Measurements from ENCODE around the gene ZCCHC12. TPM values are rescaled to one million over a fixed set of nuclear protein-coding genes. Genes with fewer than 3 reads are reported as not detected.

ZCCHC12 gene
- polyA plus RNA-seq (2013), result not detected

DNA sequence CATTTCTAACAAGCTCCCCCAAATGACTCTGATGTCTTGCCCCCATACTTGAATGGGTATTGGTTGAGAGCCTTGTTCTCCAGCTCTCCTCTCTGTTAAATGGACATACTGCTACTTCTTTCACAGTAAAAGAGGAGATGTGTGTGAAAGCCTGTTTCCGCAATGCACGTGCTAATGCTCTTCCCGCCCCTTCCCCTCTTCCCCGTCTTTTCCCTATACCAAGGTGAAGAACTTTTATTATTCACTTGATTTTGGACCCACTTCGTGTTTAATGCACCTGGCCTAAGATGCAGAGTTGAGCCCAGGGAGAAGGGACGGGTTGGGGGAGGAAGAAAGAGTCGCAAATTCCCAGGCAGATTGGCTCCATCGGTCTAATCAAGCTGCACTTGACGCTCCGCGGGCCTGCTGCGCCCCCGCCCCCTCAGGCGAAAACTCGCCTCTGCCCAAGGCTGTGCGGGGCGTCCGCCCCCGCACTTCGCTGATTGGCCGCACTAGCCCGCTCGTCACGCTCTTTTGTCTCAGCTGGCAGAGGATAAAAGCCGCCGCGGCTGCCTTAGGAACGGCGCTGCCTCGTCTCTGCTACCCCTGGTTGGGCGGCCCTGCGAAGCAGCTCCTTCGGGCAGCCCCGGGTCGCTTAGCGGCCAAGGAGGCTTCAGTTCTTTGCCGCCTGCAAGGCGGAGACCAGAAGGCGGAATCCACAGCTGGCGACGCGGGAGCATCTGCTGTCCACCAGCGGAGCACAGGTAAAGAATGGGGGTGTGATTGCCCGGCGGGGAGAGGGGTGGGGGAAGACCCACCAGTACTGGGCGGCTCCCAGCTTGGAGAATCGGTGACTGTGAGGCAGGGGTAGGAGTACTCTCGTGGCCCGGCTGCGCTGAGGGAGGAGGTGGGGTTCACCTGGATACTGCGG is at the start of gene ZCCHC12:
Gene ZCCHC12 (plus strand): TSS at position 562 of the 910 bp plus-strand sequence. CDS start 1,421 bp downstream, outside the sequence.
- peak; percentile 70 to 87 (median 83) for DNase-seq
- H3K36me3 ChIP-seq (ENCODE audit: control insufficient read depth in 4 of 4, insufficient read depth in 4 of 4, low read length in 3 of 4), result no peaks in the 10 kb centered on the region
- POLR2A ChIA-PET, result interaction anchor here (0.6 kb wide), 1 partner anchor 213 kb away, joined by 3 read pairs; no protein-coding TSS in a partner anchor
- WGBS (ENCODE audit: insufficient coverage), result 35% methylated on average over 33 of the region's 51 CpGs
- peaks cover 0 to 19% (median 8%) of the 10 kb centered on the region in 4 experiments for H3K4me1 ChIP-seq (ENCODE audit: control extremely low read depth in 1 of 4, control insufficient read depth in 4 of 4, insufficient read depth in 4 of 4, low read length in 3 of 4)
- CTCF ChIA-PET, result interaction anchor here (0.6 to 2.6 kb wide), 4 partner anchors 10 to 222 kb away, joined by 3 to 11 read pairs (median 4); no protein-coding TSS in a partner anchor
- H3K27ac ChIP-seq (ENCODE audit: insufficient read depth in 1 of 2, low read depth in 1 of 2, low read length in 2 of 2, poor library complexity in 1 of 2, severe bottlenecking in 2 of 2), result no peak within 1 kb of the TSS
- H3K4me3 ChIP-seq (ENCODE audit: control insufficient read depth in 1 of 7, extremely low read depth in 1 of 7, insufficient read depth in 4 of 7, low read depth in 2 of 7, low read length in 6 of 7), result peak within 1 kb of the TSS in 5 of 7 experiments; percentile 19 to 58 (median 48)
- H3K27me3 ChIP-seq (replicated peaks in 2 of 5; ENCODE audit: control insufficient read depth in 4 of 5, insufficient read depth in 5 of 5, low read length in 4 of 5), result peaks cover 6 to 77% (median 42%) of the 10 kb centered on the region in 5 experiments
- H3K9me3 ChIP-seq (ENCODE audit: control extremely low read depth in 1 of 5, control insufficient read depth in 4 of 5, insufficient read depth in 2 of 5, low read depth in 1 of 5, low read length in 4 of 5), result peaks cover 0 to 8% (median 2%) of the 10 kb centered on the region in 5 experiments

DNA sequence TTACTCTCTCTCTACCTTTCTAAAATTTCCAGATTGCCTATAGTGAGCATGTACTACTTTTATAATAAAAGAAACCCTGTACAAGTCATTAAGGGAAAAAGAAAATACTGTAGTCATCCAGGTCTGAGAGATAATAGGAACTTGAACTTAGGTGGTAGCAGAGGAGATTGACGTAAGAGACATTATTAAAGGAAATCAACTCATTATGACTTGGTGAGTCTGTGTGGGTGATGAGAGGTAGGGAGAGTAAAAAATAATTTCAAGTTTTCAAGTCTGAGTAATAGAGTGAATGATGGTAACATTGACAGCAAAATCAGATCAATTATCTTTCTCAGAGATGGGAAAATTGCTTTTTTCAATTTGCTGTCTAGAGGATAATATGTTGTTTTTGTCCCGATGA is 44.0 kb upstream of the ZCCHC12 start:
- Histone ChIP-seq H3K27ac (ENCODE audit: insufficient read depth in 1 of 2, low read depth in 1 of 2, low read length in 2 of 2, poor library complexity in 1 of 2, severe bottlenecking in 2 of 2) (no peak overlapping the region), H3K4me3 (ENCODE audit: control insufficient read depth in 1 of 7, extremely low read depth in 1 of 7, insufficient read depth in 4 of 7, low read depth in 2 of 7, low read length in 6 of 7) (no peak overlapping the region), H3K4me1 (ENCODE audit: control extremely low read depth in 1 of 4, control insufficient read depth in 4 of 4, insufficient read depth in 4 of 4, low read length in 3 of 4) (no peaks in the 10 kb centered on the region), H3K27me3 (replicated peaks in 2 of 5; ENCODE audit: control insufficient read depth in 4 of 5, insufficient read depth in 5 of 5, low read length in 4 of 5) (no peaks in the 10 kb centered on the region), H3K36me3 (ENCODE audit: control insufficient read depth in 4 of 4, insufficient read depth in 4 of 4, low read length in 3 of 4) (no peaks in the 10 kb centered on the region), H3K9me3 (ENCODE audit: control extremely low read depth in 1 of 5, control insufficient read depth in 4 of 5, insufficient read depth in 2 of 5, low read depth in 1 of 5, low read length in 4 of 5) (no peaks in the 10 kb centered on the region)
- no peak for DNase-seq
- POLR2A ChIA-PET, result no interaction called here
- WGBS (ENCODE audit: insufficient coverage), result 83% methylated on average over 1 of the region's 2 CpGs
- CTCF ChIA-PET, result no interaction called here

DNA sequence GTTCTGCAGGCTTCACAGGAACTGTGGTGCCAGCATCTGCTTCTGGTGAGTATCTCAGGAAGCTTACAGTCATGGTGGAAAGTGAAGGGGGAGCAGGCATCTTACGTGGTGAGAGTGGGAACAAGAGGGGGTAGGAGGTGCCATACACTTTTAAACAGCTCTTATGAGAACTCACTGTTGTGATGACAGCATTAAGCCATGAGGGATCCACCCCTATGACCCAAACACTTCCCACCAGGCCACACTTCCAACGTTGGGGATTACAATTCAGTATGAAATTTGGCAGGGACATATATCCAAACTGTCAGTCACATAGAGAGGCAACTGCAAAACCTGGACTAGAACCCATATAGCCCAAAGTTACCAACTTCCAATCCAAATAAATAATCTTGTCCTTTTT is 43.1 kb upstream of the ZCCHC12 start:
- H3K36me3 ChIP-seq (ENCODE audit: control insufficient read depth in 4 of 4, insufficient read depth in 4 of 4, low read length in 3 of 4), result no peaks in the 10 kb centered on the region
- no peak overlapping the region for H3K27ac ChIP-seq (ENCODE audit: insufficient read depth in 1 of 2, low read depth in 1 of 2, low read length in 2 of 2, poor library complexity in 1 of 2, severe bottlenecking in 2 of 2)
- DNase-seq, result no peak
- WGBS (ENCODE audit: insufficient coverage), result 50% methylated on average over 1 of the region's 2 CpGs
- H3K4me3 ChIP-seq (ENCODE audit: control insufficient read depth in 1 of 7, extremely low read depth in 1 of 7, insufficient read depth in 4 of 7, low read depth in 2 of 7, low read length in 6 of 7), result no peak overlapping the region
- H3K27me3 ChIP-seq (replicated peaks in 2 of 5; ENCODE audit: control insufficient read depth in 4 of 5, insufficient read depth in 5 of 5, low read length in 4 of 5), result no peaks in the 10 kb centered on the region
- H3K9me3 ChIP-seq (ENCODE audit: control extremely low read depth in 1 of 5, control insufficient read depth in 4 of 5, insufficient read depth in 2 of 5, low read depth in 1 of 5, low read length in 4 of 5), result no peaks in the 10 kb centered on the region
- no peaks in the 10 kb centered on the region for H3K4me1 ChIP-seq (ENCODE audit: control extremely low read depth in 1 of 4, control insufficient read depth in 4 of 4, insufficient read depth in 4 of 4, low read length in 3 of 4)
- ChIA-PET CTCF (interaction anchor here (0.6 kb wide), 1 partner anchor 286 kb away, joined by 3 read pairs; no protein-coding TSS in a partner anchor), POLR2A (no interaction called here)

DNA sequence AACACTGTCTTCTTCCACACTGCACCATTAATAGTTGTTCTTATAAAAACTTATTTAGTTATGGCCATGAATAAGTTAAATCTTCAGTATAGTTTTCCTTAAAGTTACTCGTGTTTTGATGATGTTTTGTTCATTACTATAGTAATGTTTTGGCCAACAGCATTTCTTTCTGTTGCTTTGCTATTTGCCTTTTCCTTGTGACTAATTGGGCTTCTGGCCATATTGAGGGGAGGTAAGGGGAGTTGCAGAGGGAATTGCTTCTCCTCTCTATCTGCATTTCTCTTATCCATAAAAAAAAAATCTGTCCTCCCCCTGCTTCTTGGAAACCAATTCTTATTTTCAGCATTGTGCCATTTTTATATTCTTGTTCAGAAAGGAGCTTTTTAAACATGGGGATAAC is 42.7 kb upstream of the ZCCHC12 start:
- ChIA-PET POLR2A (no interaction called here), CTCF (no interaction called here)
- Histone ChIP-seq H3K27me3 (replicated peaks in 2 of 5; ENCODE audit: control insufficient read depth in 4 of 5, insufficient read depth in 5 of 5, low read length in 4 of 5) (no peaks in the 10 kb centered on the region), H3K4me1 (ENCODE audit: control extremely low read depth in 1 of 4, control insufficient read depth in 4 of 4, insufficient read depth in 4 of 4, low read length in 3 of 4) (no peaks in the 10 kb centered on the region), H3K36me3 (ENCODE audit: control insufficient read depth in 4 of 4, insufficient read depth in 4 of 4, low read length in 3 of 4) (no peaks in the 10 kb centered on the region), H3K27ac (ENCODE audit: insufficient read depth in 1 of 2, low read depth in 1 of 2, low read length in 2 of 2, poor library complexity in 1 of 2, severe bottlenecking in 2 of 2) (no peak overlapping the region), H3K9me3 (ENCODE audit: control extremely low read depth in 1 of 5, control insufficient read depth in 4 of 5, insufficient read depth in 2 of 5, low read depth in 1 of 5, low read length in 4 of 5) (no peaks in the 10 kb centered on the region), H3K4me3 (ENCODE audit: control insufficient read depth in 1 of 7, extremely low read depth in 1 of 7, insufficient read depth in 4 of 7, low read depth in 2 of 7, low read length in 6 of 7) (no peak overlapping the region)
- no CpG with 5 or more reads among the region's 1 CpG for WGBS (ENCODE audit: insufficient coverage)
- no peak for DNase-seq

DNA sequence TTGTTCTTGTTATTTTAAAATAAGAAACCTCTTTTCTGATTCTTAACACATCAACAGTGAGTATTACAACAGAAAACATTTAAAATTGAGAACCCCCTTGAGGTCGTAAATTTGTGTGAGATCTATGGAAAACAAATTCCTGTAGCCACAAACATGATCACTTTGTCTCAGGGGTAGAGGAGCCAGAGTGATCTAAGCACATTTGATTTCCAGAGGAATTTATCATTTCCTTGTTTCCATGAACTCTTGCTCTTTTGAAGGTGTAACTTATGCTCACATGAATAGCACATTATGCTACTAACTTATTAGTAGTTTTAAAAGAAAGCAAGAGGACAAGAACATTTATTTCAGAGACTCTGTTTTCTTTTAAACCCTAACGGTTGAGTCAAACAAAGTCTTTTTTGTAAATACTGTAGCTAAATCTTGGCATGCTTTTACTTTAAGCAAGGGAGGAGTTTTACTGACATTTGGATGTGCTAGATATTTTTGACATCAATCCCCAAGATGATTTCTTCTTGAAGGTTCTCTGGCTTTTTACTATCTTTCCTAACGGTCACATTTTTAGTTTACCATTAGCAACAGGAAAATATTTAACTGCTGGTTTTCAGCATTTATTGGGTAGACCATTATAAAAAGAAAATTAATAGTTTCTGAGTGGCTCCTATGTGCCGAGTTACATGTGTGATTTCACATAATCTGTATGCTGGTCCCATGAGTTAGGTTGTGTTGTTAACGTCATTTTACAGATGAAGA is 27.9 kb upstream of the ZCCHC12 start:
- WGBS (ENCODE audit: insufficient coverage), result 100% methylated on average over 1 of the region's 5 CpGs
- no peaks in the 10 kb centered on the region for H3K4me1 ChIP-seq (ENCODE audit: control extremely low read depth in 1 of 4, control insufficient read depth in 4 of 4, insufficient read depth in 4 of 4, low read length in 3 of 4)
- H3K4me3 ChIP-seq (ENCODE audit: control insufficient read depth in 1 of 7, extremely low read depth in 1 of 7, insufficient read depth in 4 of 7, low read depth in 2 of 7, low read length in 6 of 7), result no peak overlapping the region
- no peak overlapping the region for H3K27ac ChIP-seq (ENCODE audit: insufficient read depth in 1 of 2, low read depth in 1 of 2, low read length in 2 of 2, poor library complexity in 1 of 2, severe bottlenecking in 2 of 2)
- POLR2A ChIA-PET, result no interaction called here
- H3K36me3 ChIP-seq (ENCODE audit: control insufficient read depth in 4 of 4, insufficient read depth in 4 of 4, low read length in 3 of 4), result no peaks in the 10 kb centered on the region
- no peaks in the 10 kb centered on the region for H3K9me3 ChIP-seq (ENCODE audit: control extremely low read depth in 1 of 5, control insufficient read depth in 4 of 5, insufficient read depth in 2 of 5, low read depth in 1 of 5, low read length in 4 of 5)
- CTCF ChIA-PET, result no interaction called here
- no peaks in the 10 kb centered on the region for H3K27me3 ChIP-seq (replicated peaks in 2 of 5; ENCODE audit: control insufficient read depth in 4 of 5, insufficient read depth in 5 of 5, low read length in 4 of 5)
- no peak for DNase-seq

DNA sequence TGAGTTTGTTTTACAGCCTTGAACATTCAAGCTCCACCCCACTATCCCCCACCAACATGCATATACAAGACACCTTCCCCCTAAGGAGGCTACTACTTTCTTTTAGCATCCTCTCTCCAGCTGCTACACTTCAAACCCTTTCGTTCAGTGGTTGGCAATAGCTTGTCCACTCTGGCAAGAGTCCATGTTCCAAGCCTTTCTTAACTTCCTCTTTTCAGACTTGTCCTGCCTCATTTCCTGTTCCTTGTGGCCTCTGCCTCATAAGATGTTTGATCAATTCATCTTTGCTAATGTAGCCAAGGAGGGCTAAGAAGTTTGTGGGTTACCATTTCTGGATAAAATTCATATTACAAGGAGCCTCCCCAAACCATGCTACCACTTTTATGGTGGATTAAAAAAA is 20.8 kb upstream of the ZCCHC12 start:
- Histone ChIP-seq H3K27ac (ENCODE audit: insufficient read depth in 1 of 2, low read depth in 1 of 2, low read length in 2 of 2, poor library complexity in 1 of 2, severe bottlenecking in 2 of 2) (no peak overlapping the region), H3K27me3 (replicated peaks in 2 of 5; ENCODE audit: control insufficient read depth in 4 of 5, insufficient read depth in 5 of 5, low read length in 4 of 5) (peaks cover 0 to 4% (median 0%) of the 10 kb centered on the region in 5 experiments), H3K9me3 (ENCODE audit: control extremely low read depth in 1 of 5, control insufficient read depth in 4 of 5, insufficient read depth in 2 of 5, low read depth in 1 of 5, low read length in 4 of 5) (no peaks in the 10 kb centered on the region), H3K4me1 (ENCODE audit: control extremely low read depth in 1 of 4, control insufficient read depth in 4 of 4, insufficient read depth in 4 of 4, low read length in 3 of 4) (peaks cover 0 to 8% (median 2%) of the 10 kb centered on the region in 4 experiments), H3K4me3 (ENCODE audit: control insufficient read depth in 1 of 7, extremely low read depth in 1 of 7, insufficient read depth in 4 of 7, low read depth in 2 of 7, low read length in 6 of 7) (no peak overlapping the region), H3K36me3 (ENCODE audit: control insufficient read depth in 4 of 4, insufficient read depth in 4 of 4, low read length in 3 of 4) (no peaks in the 10 kb centered on the region)
- ChIA-PET POLR2A (no interaction called here), CTCF (interaction anchor here (1.5 kb wide), 1 partner anchor 44 kb away, joined by 3 read pairs; no protein-coding TSS in a partner anchor)
- 25% methylated on average over 1 of the region's 1 CpG for WGBS (ENCODE audit: insufficient coverage)
- peak; percentile 15 to 57 (median 53) for DNase-seq

Measured in common myeloid progenitor, CD34-positive (primary cell).